ENCODE results near the gene CACNA2D4. TPM values are rescaled to one million over a fixed set of nuclear protein-coding genes. Genes with fewer than 3 reads are reported as not detected.

The CACNA2D4 gene
- total and polyA plus RNA-seq, 2 of the 13 experiments (the other 11 are each of a cell fraction or from before 2014, with no cell fraction given), result 14.2 to 136 TPM

GRCh38 chr12:1928439-1929121 is 10.1 kb upstream of the CACNA2D4 start:
- Histone ChIP-seq H4K20me1 (ENCODE audit: insufficient read depth, low read length) (no peaks in the 10 kb centered on the region), H3K79me2 (ENCODE audit: insufficient read depth, low read length) (no peaks in the 10 kb centered on the region), H3K4me2 (ENCODE audit: low read depth, low read length) (no peak overlapping the region), H3K27ac (ENCODE audit: extremely low read length, insufficient read depth, low read length) (no peak overlapping the region), H3K9ac (ENCODE audit: insufficient read depth, low read depth, low read length) (no peak overlapping the region), H3K36me3 (replicated peaks in 1 of 2; ENCODE audit: control insufficient read depth in 1 of 2, insufficient read depth in 2 of 2, low read length in 2 of 2) (no peaks in the 10 kb centered on the region), H2AFZ (ENCODE audit: low read length) (no peak overlapping the region), H3K9me3 (ENCODE audit: low read length) (no peaks in the 10 kb centered on the region), H3K27me3 (ENCODE audit: control insufficient read depth in 1 of 2, insufficient read depth in 2 of 2, low read length in 2 of 2) (peaks cover 3 to 42% of the 10 kb centered on the region in 2 experiments; a peak in 4 of 5 replicates), H3K4me1 (ENCODE audit: insufficient read depth, low read length) (no peaks in the 10 kb centered on the region; the same call in 1 of the 2 replicates), H3K4me3 (replicated peaks in 1 of 3; ENCODE audit: insufficient read depth in 1 of 3, low read depth in 2 of 3, low read length in 3 of 3) (no peak overlapping the region)
- CTCF ChIA-PET (ENCODE audit: low intra/inter-chr PET ratio, low total read pairs), result no interaction called here
- intact Hi-C loops (cut with micrococcal nuclease; ENCODE audit: unreplicated experiment), result loop anchor here (1.0 kb wide), 1 partner anchor 18 kb away; no protein-coding TSS in a partner anchor
- POLR2A ChIA-PET, result no interaction called here
- TF ChIP-seq ZNF569 (CRISPR knock-in tag; IDR thresholded peaks at IDR 0.05; ENCODE audit: borderline replicate concordance), result no peak
- TF ChIP-seq ZNF615 (CRISPR knock-in tag; IDR thresholded peaks at IDR 0.05; ENCODE audit: borderline replicate concordance), result no peak
- TF ChIP-seq NRL (CRISPR knock-in tag; IDR thresholded peaks at IDR 0.05; ENCODE audit: borderline replicate concordance), result no peak
- no peak for TF ChIP-seq E2F1 (CRISPR knock-in tag; IDR thresholded peaks at IDR 0.05)
- no peak for TF ChIP-seq ZMYM2 (CRISPR knock-in tag; IDR thresholded peaks at IDR 0.05)
- in situ Hi-C loops (cut with HindIII; ENCODE audit: extremely low pct_ligation_motif_present, low pct_unique_long_range_greater_than_20kb), result no loop called here
- FAIRE-seq (no peak), ATAC-seq (no peak), DNase-seq (ENCODE audit: low spot score) (no peak)
- no TSS peak for BruUV-seq (replicated peaks)
- WGBS (ENCODE audit: low lambda C conversion rate), result 71% methylated on average over 10 of the region's 22 CpGs

- Histone ChIP-seq H3K9me3 (ENCODE audit: low read length) (no peaks in the 10 kb centered on the region), H3K4me1 (ENCODE audit: insufficient read depth, low read length) (no peaks in the 10 kb centered on the region; the same call in 1 of the 2 replicates), H3K9ac (ENCODE audit: insufficient read depth, low read depth, low read length) (no peak overlapping the region), H3K27me3 (ENCODE audit: control insufficient read depth in 1 of 2, insufficient read depth in 2 of 2, low read length in 2 of 2) (peaks cover 3 to 42% of the 10 kb centered on the region in 2 experiments; a peak in 4 of 5 replicates), H2AFZ (ENCODE audit: low read length) (no peak overlapping the region), H3K36me3 (replicated peaks in 1 of 2; ENCODE audit: control insufficient read depth in 1 of 2, insufficient read depth in 2 of 2, low read length in 2 of 2) (no peaks in the 10 kb centered on the region), H4K20me1 (ENCODE audit: insufficient read depth, low read length) (no peaks in the 10 kb centered on the region), H3K27ac (ENCODE audit: extremely low read length, insufficient read depth, low read length) (no peak overlapping the region), H3K4me2 (ENCODE audit: low read depth, low read length) (no peak overlapping the region), H3K4me3 (replicated peaks in 1 of 3; ENCODE audit: insufficient read depth in 1 of 3, low read depth in 2 of 3, low read length in 3 of 3) (no peak overlapping the region), H3K79me2 (ENCODE audit: insufficient read depth, low read length) (no peaks in the 10 kb centered on the region)
- no peak for DNase-seq (ENCODE audit: low spot score)
- in situ Hi-C loops (cut with HindIII; ENCODE audit: extremely low pct_ligation_motif_present, low pct_unique_long_range_greater_than_20kb) (no loop called here), intact Hi-C loops (cut with micrococcal nuclease; ENCODE audit: unreplicated experiment) (no loop called here)
- TF ChIP-seq ZNF337 (CRISPR knock-in tag; IDR thresholded peaks at IDR 0.05; ENCODE audit: borderline replicate concordance, low read depth) (no peak), PPARG (CRISPR knock-in tag; conservative IDR thresholded peaks at IDR 0.05) (no peak), ATF6 (CRISPR knock-in tag; conservative IDR thresholded peaks at IDR 0.05) (no peak), FOXM1 (CRISPR knock-in tag; IDR thresholded peaks at IDR 0.05) (no peak)
- no TSS peak for BruUV-seq (replicated peaks)
- POLR2A ChIA-PET, result no interaction called here
- no peak for ATAC-seq
- WGBS (ENCODE audit: low lambda C conversion rate), result 7% methylated on average over 3 of the region's 15 CpGs
- FAIRE-seq, result no peak
- CTCF ChIA-PET (ENCODE audit: low intra/inter-chr PET ratio, low total read pairs), result no interaction called here
These were observed 9.4 kb upstream of the CACNA2D4 start for GRCh38 chr12:1927751-1928351.
